Smooth muscle cell (in vitro differentiated cells): ENCODE data around the gene PRICKLE3. TPM values are rescaled to one million over a fixed set of nuclear protein-coding genes. Genes with fewer than 3 reads are reported as not detected.

Source experiments
- DNase-seq: peaks from one replicate; lab custom pipeline; 2025; ENCODE audit not compliant: unreplicated experiment; lab: John Stamatoyannopoulos, UW
- H2AFZ ChIP-seq: fragments of 200-600 bp; sonication (generic); 2 replicates; pipeline ENCODE4 v1.6.0; 2016; ENCODE audit warnings: antibody characterized with exemption, low read depth, mild to moderate bottlenecking
- H3F3A ChIP-seq: fragments of 200-600 bp; sonication (generic); 2 replicates; pipeline ENCODE4 v1.6.0; 2017; ENCODE audit warnings: antibody characterized with exemption, low read depth
- H3K27ac ChIP-seq: fragments of 200-600 bp; sonication (generic); 2 replicates; pipeline ENCODE4 v1.5.1; 2016; ENCODE audit warnings: low read depth, mild to moderate bottlenecking
- H3K27me3 ChIP-seq: fragments of 200-600 bp; sonication (generic); 2 replicates; pipeline ENCODE4 v1.6.1; 2016; ENCODE audit warnings: low read depth, mild to moderate bottlenecking
- H3K36me3 ChIP-seq: fragments of 200-600 bp; sonication (generic); 2 replicates; pipeline ENCODE4 v1.5.1; 2016; ENCODE audit warnings: low read depth
- H3K4me1 ChIP-seq: fragments of 200-600 bp; sonication (generic); 2 replicates; pipeline ENCODE4 v1.5.1; 2016; ENCODE audit warnings: low read depth
- H3K4me2 ChIP-seq: fragments of 200-600 bp; sonication (generic); 2 replicates; pipeline ENCODE4 v1.6.0; 2016; ENCODE audit warnings: mild to moderate bottlenecking
- H3K4me3 ChIP-seq: fragments of 200-600 bp; sonication (generic); 2 replicates; pipeline ENCODE4 v1.5.1; 2016; ENCODE audit warnings: mild to moderate bottlenecking
- H3K79me2 ChIP-seq: fragments of 200-600 bp; sonication (generic); 2 replicates; pipeline ENCODE4 v1.6.0; 2016; ENCODE audit warnings: low read depth, mild to moderate bottlenecking
- H3K9ac ChIP-seq: fragments of 200-600 bp; sonication (generic); 2 replicates; pipeline ENCODE4 v1.6.0; 2016; ENCODE audit warnings: low read depth
- H3K9me3 ChIP-seq: fragments of 200-600 bp; sonication (generic); replicated peaks from 2 replicates; pipeline ENCODE4 v1.5.1; 2016; ENCODE audit warnings: low read depth
- H4K20me1 ChIP-seq: fragments of 200-600 bp; sonication (generic); 2 replicates; pipeline ENCODE4 v1.6.0; 2016; ENCODE audit warnings: low read depth
- CTCF ChIP-seq: fragments of 200-600 bp; sonication (generic); IDR thresholded peaks from 2 replicates; pipeline ENCODE4 v1.5.1; 2017; ENCODE audit warnings: borderline replicate concordance, mild to moderate bottlenecking, antibody characterized with exemption; ENCODE audit not compliant: insufficient read depth, poor library complexity, severe bottlenecking
- WGBS: methylation state at CpG from one replicate; pipeline ENCODE4 v1.1.7; 2016; ENCODE audit warnings: low lambda C conversion rate; 5-methylcytosine and 5-hydroxymethylcytosine counted together
- polyA plus RNA-seq: library from polyadenylated mRNA; unstranded; fragments of >200 nt; fragmentation: Nextera tagmentation; extraction: Ambion mirVana; gene quantifications from 2 replicates; pipeline ENCODE4 v1.2.1, GENCODE V29; 2016
- total RNA-seq: library from RNA; depleted of rRNA; stranded (reverse); fragments of >200 nt; gene quantifications from 2 replicates; pipeline ENCODE4 v1.2.3, GENCODE V29; 2014

The PRICKLE3 gene
- total and polyA plus RNA-seq, 2 experiments from 2014 or later, result 11.3 to 11.5 TPM

- DNase-seq, result no peak
- TF ChIP-seq CTCF, result no peak
- Histone ChIP-seq H3K36me3 (no peaks in the 10 kb centered on the region), H3K4me1 (no peaks in the 10 kb centered on the region), H3K9me3 (no peaks in the 10 kb centered on the region), H3K9ac (no peak overlapping the region), H3K4me3 (no peak overlapping the region), H3K27ac (no peak overlapping the region), H3K27me3 (no peaks in the 10 kb centered on the region), H2AFZ (no peak overlapping the region), H3F3A (no peaks in the 10 kb centered on the region), H3K4me2 (peak overlapping the region; percentile 31), H4K20me1 (peaks cover 7% of the 10 kb centered on the region), H3K79me2 (no peaks in the 10 kb centered on the region)
- 85% methylated on average over 15 of the region's 18 CpGs for WGBS
These were observed 2.4 kb downstream of the PRICKLE3 start for GRCh38 chrX:49183701-49184281.

GRCh38 chrX:49179358-49179757, 6.8 kb downstream of the PRICKLE3 start:
- TF ChIP-seq CTCF, result no peak
- Histone ChIP-seq H2AFZ (no peak overlapping the region), H3K27ac (no peak overlapping the region), H3K9ac (no peak overlapping the region), H3K4me1 (no peaks in the 10 kb centered on the region), H3K79me2 (no peaks in the 10 kb centered on the region), H4K20me1 (peaks cover 7% of the 10 kb centered on the region), H3K4me2 (no peak overlapping the region), H3K27me3 (no peaks in the 10 kb centered on the region), H3K4me3 (no peak overlapping the region), H3K9me3 (no peaks in the 10 kb centered on the region), H3K36me3 (no peaks in the 10 kb centered on the region), H3F3A (no peaks in the 10 kb centered on the region)
- 79% methylated on average over 2 of the region's 2 CpGs for WGBS
- no peak for DNase-seq

- Histone ChIP-seq H3K79me2 (peaks cover 3% of the 10 kb centered on the region), H4K20me1 (peaks cover 5% of the 10 kb centered on the region), H3K4me2 (no peak overlapping the region), H3F3A (no peaks in the 10 kb centered on the region), H3K4me3 (no peak overlapping the region), H3K27me3 (no peaks in the 10 kb centered on the region), H3K27ac (no peak overlapping the region), H3K9me3 (no peaks in the 10 kb centered on the region), H3K36me3 (no peaks in the 10 kb centered on the region), H2AFZ (no peak overlapping the region), H3K9ac (no peak overlapping the region), H3K4me1 (no peaks in the 10 kb centered on the region)
- no peak for TF ChIP-seq CTCF
- 89% methylated on average over 3 of the region's 3 CpGs for WGBS
- DNase-seq, result no peak
These were observed 7.6 kb downstream of the PRICKLE3 start for GRCh38 chrX:49178537-49178936.

GRCh38 chrX:49177873-49178480, 8.2 kb downstream of the PRICKLE3 start:
- H2AFZ ChIP-seq, result no peak overlapping the region
- no peaks in the 10 kb centered on the region for H3K9me3 ChIP-seq
- H3K27ac ChIP-seq, result no peak overlapping the region
- no peak overlapping the region for H3K9ac ChIP-seq
- no peaks in the 10 kb centered on the region for H3K4me1 ChIP-seq
- TF ChIP-seq CTCF, result no peak
- H3K4me3 ChIP-seq, result no peak overlapping the region
- H4K20me1 ChIP-seq, result peaks cover 6% of the 10 kb centered on the region
- H3K79me2 ChIP-seq, result peaks cover 9% of the 10 kb centered on the region
- H3K36me3 ChIP-seq, result no peaks in the 10 kb centered on the region
- no peak for DNase-seq
- no peak overlapping the region for H3K4me2 ChIP-seq
- H3K27me3 ChIP-seq, result no peaks in the 10 kb centered on the region
- no peaks in the 10 kb centered on the region for H3F3A ChIP-seq
- WGBS, result 92% methylated on average over 23 of the region's 23 CpGs
